ENCODE data around the gene TRIM71. TPM values are rescaled to one million over a fixed set of nuclear protein-coding genes. Genes with fewer than 3 reads are reported as not detected.
"Not testable (repeated sequence)": the region's sequence is repeated elsewhere in the genome, so short reads cannot be mapped to it uniquely, and the experiment has no call there.

TRIM71 gene
- total RNA-seq, 1 donor = not detected

- peak; percentile 26 for DNase-seq (ENCODE audit: low read depth)
- no peak overlapping the region for H3K4me3 ChIP-seq (ENCODE audit: low read depth, low read length)
- no peak for TF ChIP-seq CTCF (IDR thresholded peaks at IDR 0.05; ENCODE audit: insufficient read depth, low read depth, low read length)
Observed at GRCh38 chr3:32913790-32914446, 96.1 kb downstream of the TRIM71 start.

DNA sequence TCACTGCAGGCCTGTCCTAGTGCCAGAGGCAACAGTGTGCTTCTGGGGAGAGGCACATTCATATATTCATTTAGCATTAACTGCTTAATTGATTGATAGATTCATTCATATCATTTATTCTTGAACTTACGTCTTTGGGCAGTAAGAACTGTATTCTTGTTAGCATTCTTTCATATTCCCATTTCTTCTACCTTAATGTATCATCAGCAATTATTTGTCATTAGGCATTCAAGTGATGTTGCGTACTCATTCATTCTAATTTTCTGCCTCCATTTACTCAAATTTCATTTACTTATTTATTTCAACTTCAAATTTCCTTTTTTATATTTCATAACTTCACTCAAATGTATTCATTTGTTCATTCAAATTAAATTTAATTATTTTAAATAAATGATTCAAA lies 102.1 kb downstream of the TRIM71 start:
- DNase-seq (ENCODE audit: low read depth) = no peak
- H3K4me3 ChIP-seq (ENCODE audit: low read depth, low read length) = no peak overlapping the region
- TF ChIP-seq CTCF (IDR thresholded peaks at IDR 0.05; ENCODE audit: insufficient read depth, low read depth, low read length) = no peak

DNA sequence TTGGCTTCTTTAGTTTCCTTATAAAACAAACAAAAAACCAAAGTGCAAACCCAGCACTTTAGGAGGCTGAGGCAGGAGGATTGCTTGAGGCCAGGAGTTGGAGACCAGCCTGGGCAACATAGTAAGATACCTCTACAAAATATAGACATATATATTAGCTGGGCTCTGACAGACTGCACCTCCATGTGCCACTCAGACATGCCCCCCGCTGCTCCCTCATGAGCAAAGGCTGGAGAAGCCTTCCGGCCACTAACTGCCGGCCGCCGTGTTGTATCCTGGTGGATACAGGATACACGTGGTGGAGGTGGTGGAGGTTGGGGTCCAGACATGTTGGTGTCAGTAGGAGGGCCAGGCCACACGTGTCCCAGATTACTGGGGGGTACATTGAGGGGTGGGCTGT lies 104.3 kb downstream of the TRIM71 start:
- H3K4me3 ChIP-seq (ENCODE audit: low read depth, low read length) = no peak overlapping the region
- DNase-seq (ENCODE audit: low read depth) = no peak
- no peak for TF ChIP-seq CTCF (IDR thresholded peaks at IDR 0.05; ENCODE audit: insufficient read depth, low read depth, low read length)

GRCh38 chr3:32930161-32930560 lies 112.4 kb downstream of the TRIM71 start:
- no peak for DNase-seq (ENCODE audit: low read depth)
- H3K4me3 ChIP-seq (ENCODE audit: low read depth, low read length) = no peak overlapping the region
- no peak for TF ChIP-seq CTCF (IDR thresholded peaks at IDR 0.05; ENCODE audit: insufficient read depth, low read depth, low read length)

DNA sequence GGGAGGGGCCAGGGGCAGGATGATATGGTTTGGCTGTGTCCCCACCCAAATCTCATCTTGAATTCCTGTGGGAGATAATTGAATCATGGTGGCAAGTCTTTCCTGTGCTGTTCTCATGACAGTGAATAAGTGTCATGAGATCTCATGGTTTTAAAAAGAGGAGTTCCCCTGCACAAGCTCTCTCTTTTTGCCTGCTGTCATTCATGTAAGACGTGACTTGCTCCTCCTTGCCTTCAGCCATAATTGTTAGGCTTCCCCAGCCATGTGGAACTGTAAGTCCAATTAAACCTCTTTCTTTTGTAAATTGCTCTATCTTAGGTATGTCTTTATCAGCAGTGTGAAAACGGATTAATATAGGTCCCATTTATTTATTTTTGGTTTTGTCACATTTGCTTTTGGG lies 113.5 kb downstream of the TRIM71 start:
- DNase-seq (ENCODE audit: low read depth) = not testable (repeated sequence)

GRCh38 chr3:32934150-32934742 lies 116.4 kb downstream of the TRIM71 start:
- peak; percentile 35 for DNase-seq (ENCODE audit: low read depth)
- TF ChIP-seq CTCF (IDR thresholded peaks at IDR 0.05; ENCODE audit: insufficient read depth, low read depth, low read length) = peak; percentile 65
- no peak overlapping the region for H3K4me3 ChIP-seq (ENCODE audit: low read depth, low read length)

More for the DNA sequence above, 113.5 kb downstream of the TRIM71 start:
- not testable (repeated sequence) for H3K4me3 ChIP-seq (ENCODE audit: low read depth, low read length)

DNA sequence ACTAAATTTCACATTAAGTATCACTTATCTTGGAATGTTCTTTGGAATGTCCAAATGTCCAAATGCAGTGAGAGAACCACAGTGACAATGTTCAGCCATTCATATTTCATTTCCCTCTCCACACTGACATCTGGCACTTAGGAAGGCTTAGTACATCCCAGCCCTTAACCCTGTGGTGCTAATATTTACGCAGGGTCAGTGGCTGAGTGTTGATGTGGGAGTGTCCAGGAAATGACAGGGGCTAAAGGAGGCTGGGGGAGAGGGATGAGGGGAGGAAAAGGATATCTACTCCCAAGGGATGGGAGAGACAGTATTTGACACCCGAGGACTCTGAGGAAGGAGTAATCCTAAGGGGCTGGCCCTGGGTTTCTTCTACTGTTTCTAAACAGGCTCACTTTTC lies 119.5 kb downstream of the TRIM71 start:
- peak; percentile 24 for DNase-seq (ENCODE audit: low read depth)
- TF ChIP-seq CTCF (IDR thresholded peaks at IDR 0.05; ENCODE audit: insufficient read depth, low read depth, low read length) = no peak
- H3K4me3 ChIP-seq (ENCODE audit: low read depth, low read length) = no peak overlapping the region

DNA sequence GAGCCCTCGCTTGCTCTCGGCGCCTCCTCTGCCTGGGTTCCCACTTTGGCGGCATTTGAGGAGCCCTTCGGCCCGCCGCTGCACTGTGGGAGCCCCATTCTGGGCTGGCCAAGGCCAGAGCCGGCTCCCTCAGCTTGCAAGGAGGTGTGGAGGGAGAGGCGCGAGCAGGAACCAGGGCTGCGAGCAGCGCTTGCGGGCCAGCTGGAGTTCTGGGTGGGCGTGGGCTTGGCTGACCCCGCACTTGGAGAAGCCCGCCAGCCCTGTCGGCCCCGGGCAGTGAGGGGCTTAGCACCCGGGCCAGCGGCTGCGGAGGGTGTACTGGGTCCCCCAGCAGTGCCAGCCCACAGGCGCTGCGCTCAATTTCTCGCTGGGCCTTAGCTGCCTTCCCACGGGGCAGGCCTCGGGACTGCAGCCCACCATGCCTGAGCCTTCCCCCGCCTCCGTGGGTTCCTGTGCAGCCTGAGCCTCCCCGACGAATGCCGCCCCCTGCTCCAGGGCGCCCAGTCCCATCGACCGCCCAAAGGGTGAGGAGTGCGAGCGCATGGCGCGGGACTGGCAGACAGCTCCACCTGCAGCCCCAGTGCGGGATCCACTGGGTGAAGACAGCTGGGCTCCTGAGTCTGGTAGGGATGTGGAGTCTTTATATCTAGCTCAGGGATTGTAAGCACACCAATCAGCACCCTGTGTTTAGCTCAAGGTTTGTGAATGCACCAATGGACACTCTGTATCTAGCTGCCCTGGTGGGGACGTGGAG lies 121.9 kb downstream of the TRIM71 start:
- not testable (repeated sequence) for H3K4me3 ChIP-seq (ENCODE audit: low read depth, low read length); DNase-seq (ENCODE audit: low read depth)
